HG02678 (cell line): ENCODE data around the gene CHST8.
"Not testable (repeated sequence)": the region's sequence is repeated elsewhere in the genome, so short reads cannot be mapped to it uniquely, and the experiment has no call there.

ENCODE experiments used
- ATAC-seq: cut with Tn5 transposase; IDR thresholded peaks from one replicate; pipeline ENCODE4 v1.9.1; 2021; ENCODE audit warnings: mild to moderate bottlenecking, moderate library complexity; ENCODE audit not compliant: unreplicated experiment

The CHST8 gene

GRCh38 chr19:33616857-33617256, 4.9 kb upstream of the CHST8 start:
- no peak for ATAC-seq

DNA sequence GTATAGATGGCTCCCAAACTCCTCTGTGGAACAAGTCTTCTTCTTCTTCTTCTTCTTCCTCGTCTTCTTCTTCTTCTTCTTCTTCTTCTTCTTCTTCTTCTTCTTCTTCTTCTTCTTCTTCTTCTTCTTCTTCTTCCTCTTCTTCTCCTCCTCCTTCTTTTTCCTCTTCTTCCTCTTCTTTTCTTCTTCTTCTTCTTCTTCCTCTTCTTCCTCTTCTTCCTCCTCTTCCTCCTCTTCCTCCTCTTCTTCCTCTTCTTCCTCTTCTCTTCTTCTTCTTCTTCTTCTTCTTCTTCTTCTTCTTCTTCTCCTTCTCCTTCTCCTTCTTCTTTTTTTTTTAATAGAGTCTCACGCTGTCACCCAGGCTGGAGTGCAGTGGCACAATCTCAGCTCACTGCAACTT, 3.4 kb upstream of the CHST8 start:
- not testable (repeated sequence) for ATAC-seq

- no peak for ATAC-seq
Measured at GRCh38 chr19:33618884-33619283, 2.9 kb upstream of the CHST8 start.

GRCh38 chr19:33620611-33621010, 1.1 kb upstream of the CHST8 start:
- ATAC-seq = no peak

DNA sequence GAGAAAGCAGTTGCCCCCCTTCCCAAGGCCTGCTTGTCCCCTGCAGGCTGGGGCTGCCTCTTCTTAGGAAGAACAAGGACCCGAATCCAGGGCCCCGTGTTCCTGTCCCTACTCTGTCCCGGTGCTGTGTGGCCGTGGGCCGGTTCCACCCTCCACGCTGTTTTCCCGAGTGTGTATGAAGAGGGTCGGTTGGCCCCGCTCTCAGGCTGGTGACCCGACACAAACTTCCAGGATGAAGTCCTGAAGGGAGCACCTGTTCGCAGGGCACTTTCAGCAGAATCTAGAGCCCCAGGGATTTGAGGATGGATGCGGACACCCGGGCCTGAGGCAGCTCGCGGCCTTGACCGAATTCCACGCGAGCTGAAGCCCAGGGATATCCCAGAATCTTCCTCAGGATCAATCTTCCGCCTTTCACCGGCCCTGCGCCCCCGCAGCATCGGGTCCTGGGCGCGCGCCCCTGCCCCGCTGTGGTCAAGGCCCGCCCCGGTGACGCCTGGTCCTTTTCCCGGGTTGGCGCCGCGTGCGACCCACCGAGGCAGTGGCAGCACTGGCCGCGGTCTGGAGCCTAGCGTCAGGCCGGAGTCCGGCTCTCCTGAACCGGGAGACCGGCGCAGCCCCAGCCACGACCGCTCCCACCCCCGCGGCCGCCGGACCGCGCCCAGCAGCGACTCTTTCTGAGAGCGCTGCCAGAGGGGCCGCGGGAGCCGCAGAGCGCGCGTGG, 528 bp upstream of the CHST8 start:
- no peak for ATAC-seq

DNA sequence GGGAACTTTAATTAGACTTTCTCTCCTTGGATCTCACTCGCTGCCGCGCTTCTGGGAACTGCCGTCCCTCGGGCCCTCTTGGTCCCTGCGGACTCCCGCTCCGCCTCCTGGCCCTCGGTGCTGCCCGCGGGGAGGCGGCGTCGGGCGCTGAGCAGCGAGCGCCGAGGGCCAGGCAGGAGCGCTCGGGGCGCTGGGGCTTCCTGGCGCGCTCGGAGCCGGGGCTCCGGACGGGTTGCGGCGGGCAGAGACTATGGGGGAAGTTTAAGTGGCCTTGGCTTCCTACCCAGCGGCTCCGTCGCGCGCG, 704 bp downstream of the CHST8 start:
- ATAC-seq = no peak

GRCh38 chr19:33622809-33623511, 1.2 kb downstream of the CHST8 start:
- no peak for ATAC-seq

DNA sequence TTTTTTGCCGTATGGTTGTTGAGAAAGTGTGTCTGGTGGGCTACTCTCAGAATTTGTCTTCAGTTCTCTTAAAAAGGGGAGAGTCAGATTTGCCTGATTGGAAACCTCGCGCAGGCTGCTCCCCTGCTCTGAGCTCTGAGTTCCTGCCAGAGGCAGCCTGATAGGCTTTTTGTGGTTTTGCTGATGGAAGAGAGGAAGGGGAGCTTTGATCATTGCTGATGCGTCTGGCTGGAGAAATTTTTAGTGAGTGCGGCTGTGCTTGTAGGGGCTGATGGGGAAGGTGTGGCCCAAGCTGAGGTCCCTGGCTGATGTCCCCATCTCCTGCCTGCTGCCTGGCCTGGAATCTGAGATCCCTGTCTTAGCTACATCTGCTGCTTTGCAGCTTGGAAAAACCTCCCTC, 2.8 kb downstream of the CHST8 start:
- ATAC-seq = no peak

DNA sequence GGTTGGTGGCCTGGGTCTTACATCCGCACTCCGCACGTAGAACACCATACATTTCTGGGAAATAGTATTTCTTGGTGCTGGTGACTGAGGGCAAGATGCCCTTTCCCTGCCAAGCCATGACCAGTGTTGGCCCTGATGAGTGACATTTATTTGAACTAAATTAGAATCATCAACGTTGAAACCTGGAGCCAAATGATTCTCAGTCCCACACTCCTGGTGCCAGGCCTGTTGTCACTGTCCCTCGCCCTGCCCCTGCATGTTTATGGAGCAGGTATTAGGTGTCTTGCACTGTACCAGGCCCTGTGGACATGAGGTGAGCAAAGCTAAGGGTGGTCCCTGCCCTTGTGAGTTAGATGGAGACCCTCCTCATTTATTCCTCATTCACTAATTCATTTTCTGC, 5.8 kb downstream of the CHST8 start:
- ATAC-seq = no peak

DNA sequence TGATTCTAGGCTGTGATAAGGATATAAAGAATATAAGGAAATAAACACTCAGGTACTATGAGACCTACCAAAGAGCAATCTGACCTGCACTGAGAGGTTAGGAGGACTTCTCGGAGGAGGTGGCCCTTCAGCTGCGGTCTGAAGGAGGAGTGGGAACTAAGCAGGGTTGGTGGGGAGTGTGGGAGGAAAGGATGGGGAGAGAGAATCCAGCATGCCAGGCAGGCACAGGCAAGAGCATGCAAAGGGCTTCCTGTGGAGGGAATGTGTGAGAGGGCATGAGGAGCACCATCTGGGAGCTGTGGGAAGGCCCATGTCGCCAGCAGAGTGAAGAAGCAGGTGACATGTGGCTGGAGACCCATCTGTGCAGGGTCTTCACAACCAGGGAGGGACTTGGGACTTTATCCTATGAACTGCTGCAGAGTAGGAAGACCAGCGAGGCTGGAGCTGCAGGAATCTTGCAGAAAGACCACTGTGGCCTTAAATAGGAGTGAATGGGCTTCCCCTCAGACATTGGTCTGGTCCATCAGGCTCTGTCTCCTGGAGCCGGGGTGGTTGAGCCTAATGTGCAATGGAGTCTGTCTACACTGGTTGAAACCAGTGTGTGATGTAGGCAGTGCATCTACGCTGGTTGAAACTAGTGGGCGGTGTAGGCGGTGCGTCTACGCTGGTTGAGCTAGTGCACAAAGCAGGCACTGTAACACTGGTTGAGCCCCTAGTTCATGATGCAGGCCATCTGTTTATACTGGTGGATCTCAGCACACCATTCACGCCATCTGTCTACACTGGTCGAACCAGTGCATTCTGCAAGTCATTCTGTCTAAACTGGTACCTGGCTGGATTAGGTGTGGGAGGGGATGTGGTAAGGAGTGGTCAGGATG, 6.4 kb downstream of the CHST8 start:
- ATAC-seq = no peak

DNA sequence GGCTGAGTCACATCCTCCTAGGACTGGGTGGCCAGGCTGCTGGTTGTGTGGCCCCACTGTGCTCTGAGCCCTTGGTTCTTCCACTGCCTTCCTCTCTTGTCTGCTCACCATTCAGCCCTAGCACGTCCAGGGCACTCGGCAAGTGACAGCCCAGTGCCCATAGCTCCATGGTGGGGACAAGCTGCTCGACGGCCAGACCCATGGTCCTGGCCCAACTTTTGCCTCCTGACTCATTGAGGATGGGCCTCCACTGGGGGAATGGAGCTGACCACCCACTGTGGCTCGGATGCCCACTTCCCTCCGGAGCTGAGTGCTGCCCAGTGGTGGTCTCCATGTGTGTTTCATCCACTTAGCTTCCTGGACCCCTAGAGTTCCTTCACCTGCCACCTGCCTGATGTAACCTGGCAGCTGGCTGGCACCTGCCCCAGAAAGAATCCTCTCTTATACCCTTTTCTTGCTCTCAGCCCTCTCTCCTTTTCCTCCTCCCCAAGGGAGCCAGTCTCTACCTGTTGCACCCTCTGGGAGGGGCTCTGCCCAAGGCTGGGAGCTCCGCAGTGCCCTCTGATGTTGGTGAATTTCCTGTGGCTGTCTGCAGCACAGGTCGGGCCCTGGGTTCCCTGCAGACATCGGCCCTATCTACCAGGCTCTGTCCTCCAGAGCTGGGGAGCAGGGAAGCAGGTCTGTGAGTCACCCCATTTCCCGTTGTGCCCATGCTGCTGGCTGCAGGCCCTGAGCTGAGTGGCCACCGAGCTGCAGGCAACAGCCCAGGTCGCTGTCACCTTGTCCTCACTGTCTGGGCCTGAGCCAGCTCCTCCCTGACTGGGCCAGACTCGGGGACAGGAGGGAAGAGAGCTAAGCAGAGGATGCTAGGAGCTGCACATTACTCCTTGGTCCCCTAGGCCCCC, 7.4 kb downstream of the CHST8 start:
- ATAC-seq = no peak

- no peak for ATAC-seq
Measured at GRCh38 chr19:33629826-33630375, 8.1 kb downstream of the CHST8 start.

GRCh38 chr19:33630880-33631608, 9.3 kb downstream of the CHST8 start:
- no peak for ATAC-seq

- ATAC-seq = no peak
Measured at GRCh38 chr19:33631609-33631973, 9.8 kb downstream of the CHST8 start.

DNA sequence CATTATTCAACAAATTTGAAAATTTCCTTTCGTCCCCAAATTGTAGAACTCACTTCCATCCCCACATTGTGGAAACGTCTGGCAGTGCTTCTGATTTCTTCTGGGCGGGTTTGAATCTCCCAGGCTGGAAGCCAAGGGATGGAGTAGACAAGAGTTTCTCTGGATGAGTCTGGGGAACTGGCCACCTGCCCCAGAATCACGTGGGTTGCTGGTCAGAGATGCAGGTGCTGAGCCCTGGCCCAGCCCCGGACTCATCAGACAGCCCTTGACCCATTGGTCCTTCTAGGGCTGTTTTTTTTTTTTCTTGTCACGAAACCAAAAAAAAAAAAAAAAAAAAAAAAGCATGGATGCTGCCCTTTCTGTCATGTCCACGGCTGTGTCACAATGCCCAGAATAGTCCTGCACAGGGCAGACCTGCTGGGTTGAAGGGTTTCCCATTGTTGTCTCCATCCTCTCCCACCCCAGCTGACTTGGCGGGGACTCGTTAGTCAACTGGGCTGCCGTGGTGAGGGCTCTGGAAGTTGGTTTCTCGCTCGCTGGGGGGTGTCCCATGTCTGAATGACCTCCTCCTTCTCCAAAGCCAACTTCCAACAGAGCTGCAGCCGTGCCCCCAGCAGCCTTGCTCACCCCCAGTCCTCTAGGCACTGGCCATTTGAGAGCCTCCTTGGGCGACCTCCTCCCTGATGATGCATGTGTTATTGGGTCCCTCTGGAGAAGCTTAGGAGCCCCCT, 12.8 kb downstream of the CHST8 start:
- ATAC-seq = no peak

GRCh38 chr19:33638167-33639034, 16.6 kb downstream of the CHST8 start:
- ATAC-seq = no peak

- no peak for ATAC-seq
Measured at GRCh38 chr19:33639035-33639681, 17.4 kb downstream of the CHST8 start.

GRCh38 chr19:33640773-33641172, 19.0 kb downstream of the CHST8 start:
- ATAC-seq = no peak
